IMR-90 (cell line): ENCODE measurements around the gene MAP3K5. TPM values are rescaled to one million over a fixed set of nuclear protein-coding genes. Genes with fewer than 3 reads are reported as not detected.

ENCODE experiments used
- ATAC-seq: fragments of 200-7000 bp; cut with Tn5 transposase; 2 replicates; pipeline ENCODE4 v1.9.1; 2020; ENCODE audit warnings: low read depth, mild to moderate bottlenecking, moderate library complexity
- BruUV-seq: library from RNA; stranded (reverse); fragments of 400-500 nt; replicated peaks from 2 replicates; lab custom pipeline; 2021; lab: Mats Ljungman, UMichigan
- CTCF ChIA-PET: fragments of 300-600 bp; formaldehyde crosslinking; extraction: SDS; loops from one replicate; lab custom pipeline; 2021; ENCODE audit warnings: antibody characterized with exemption; lab: Yijun Ruan, JAX
- POLR2A ChIA-PET: fragments of 300-600 bp; sonication (Branson Sonifier 250); formaldehyde crosslinking; loops from one replicate; lab custom pipeline; 2022; ENCODE audit warnings: antibody characterized with exemption; ENCODE audit not compliant: unreplicated experiment; lab: Charles Lee
- DNase-seq: peaks from one replicate; pipeline ENCODE4 v3.0.0; 2013
- H2AFZ ChIP-seq: replicated peaks from 2 replicates; pipeline ENCODE3; 2013; ENCODE audit warnings: low read length, mild to moderate bottlenecking; ENCODE audit not compliant: poor library complexity
- H2AK5ac ChIP-seq: 2 replicates; pipeline ENCODE4 v1.6.1; 2013; ENCODE audit warnings: low read depth, low read length, inconsistent platforms
- H2AK9ac ChIP-seq: replicated peaks from 2 replicates; pipeline ENCODE3; 2013; ENCODE audit warnings: mild to moderate bottlenecking, low read depth, low read length, moderate library complexity; ENCODE audit not compliant: poor library complexity
- H2BK120ac ChIP-seq: 2 replicates; pipeline ENCODE4 v1.6.1; 2013; ENCODE audit warnings: low read depth, low read length, inconsistent platforms
- H2BK15ac ChIP-seq: 3 replicates; pipeline ENCODE4 v1.6.1; 2013; ENCODE audit warnings: low read depth, low read length, inconsistent platforms
- H2BK20ac ChIP-seq: 2 replicates; pipeline ENCODE4 v1.6.1; 2013; ENCODE audit warnings: low read depth, mild to moderate bottlenecking, inconsistent platforms, low read length, moderate library complexity
- H2BK5ac ChIP-seq: 2 replicates; pipeline ENCODE4 v1.6.1; 2013; ENCODE audit warnings: mild to moderate bottlenecking, low read depth, low read length, inconsistent platforms; ENCODE audit not compliant: poor library complexity, severe bottlenecking
- H3K14ac ChIP-seq: replicated peaks from 2 replicates; pipeline ENCODE4 v1.6.1; 2013; ENCODE audit warnings: low read depth, low read length, inconsistent platforms
- H3K18ac ChIP-seq: 2 replicates; pipeline ENCODE4 v1.6.1; 2013; ENCODE audit warnings: low read depth, low read length, control low read depth
- H3K23ac ChIP-seq: 2 replicates; pipeline ENCODE4 v1.6.1; 2013; ENCODE audit warnings: low read depth, low read length, inconsistent platforms
- H3K27ac ChIP-seq: 2 replicates; pipeline ENCODE4 v1.5.1; 2013; ENCODE audit warnings: mild to moderate bottlenecking, control low read depth, low read length; ENCODE audit not compliant: insufficient read depth
- H3K27me3 ChIP-seq: 2 replicates; pipeline ENCODE4 v1.6.1; 2013; ENCODE audit warnings: low read length; ENCODE audit not compliant: control insufficient read depth, insufficient read depth
- H3K36me3 ChIP-seq: 2 replicates; pipeline ENCODE4 v1.6.1; 2013; ENCODE audit warnings: low read length, mixed read lengths; ENCODE audit not compliant: control insufficient read depth, insufficient read depth
- H3K4ac ChIP-seq: 2 replicates; pipeline ENCODE4 v1.6.1; 2013; ENCODE audit warnings: low read depth, low read length, inconsistent platforms
- H3K4me1 ChIP-seq: 2 replicates; pipeline ENCODE4 v1.6.1; 2013; ENCODE audit warnings: low read length, mixed read lengths; ENCODE audit not compliant: control insufficient read depth, insufficient read depth
- H3K4me2 ChIP-seq: 2 replicates; pipeline ENCODE4 v1.6.1; 2013; ENCODE audit warnings: low read depth, mild to moderate bottlenecking, control low read depth, low read length, moderate library complexity
- H3K4me3 ChIP-seq: 2 replicates; pipeline ENCODE4 v1.5.1; 2013; ENCODE audit warnings: low read depth, mild to moderate bottlenecking, control low read depth, low read length, moderate library complexity; ENCODE audit not compliant: insufficient read depth
- H3K56ac ChIP-seq: 2 replicates; pipeline ENCODE4 v1.6.1; 2013; ENCODE audit warnings: low read length, inconsistent platforms; ENCODE audit not compliant: insufficient read depth; ENCODE audit errors: extremely low read depth
- H3K79me1 ChIP-seq, 2 experiments: 2 replicates each; pipeline ENCODE4 v1.6.1; 2013; ENCODE audit warnings: low read length in 2 of 2, inconsistent platforms in 1 of 2, low read depth in 1 of 2
- H3K9ac ChIP-seq: 2 replicates; pipeline ENCODE4 v1.6.1; 2013; ENCODE audit warnings: low read depth, low read length, control low read depth
- H3K9me1 ChIP-seq: 2 replicates; pipeline ENCODE4 v1.6.1; 2013; ENCODE audit warnings: low read length, inconsistent platforms; ENCODE audit not compliant: insufficient read depth
- H3K9me3 ChIP-seq: 2 replicates; pipeline ENCODE4 v1.6.1; 2013; ENCODE audit warnings: low read length; ENCODE audit not compliant: control insufficient read depth, insufficient read depth
- H4K20me1 ChIP-seq: 2 replicates; pipeline ENCODE4 v1.6.1; 2013; ENCODE audit warnings: low read length, inconsistent platforms; ENCODE audit not compliant: insufficient read depth
- H4K5ac ChIP-seq: 2 replicates; pipeline ENCODE4 v1.6.1; 2013; ENCODE audit warnings: mild to moderate bottlenecking, low read depth, low read length, control low read depth
- H4K8ac ChIP-seq, 2 experiments: 2 replicates each; pipeline ENCODE4 v1.6.1; 2013; ENCODE audit warnings: low read depth in 2 of 2, low read length in 2 of 2, control low read depth in 1 of 2, inconsistent platforms in 1 of 2
- H4K91ac ChIP-seq: 2 replicates; pipeline ENCODE4 v1.6.1; 2013; ENCODE audit warnings: low read depth, low read length, inconsistent platforms; ENCODE audit not compliant: insufficient read depth
- BHLHE40 ChIP-seq: fragments of 150-350 bp; IDR thresholded peaks from 2 replicates; pipeline ENCODE4 v1.6.1; 2016; ENCODE audit warnings: mild to moderate bottlenecking, low read depth, low read length
- CEBPB ChIP-seq: IDR thresholded peaks from 2 replicates; pipeline ENCODE4 v1.6.1; 2012; ENCODE audit warnings: low read depth, low read length, improper control_type of control experiment
- CHD1 ChIP-seq: IDR thresholded peaks from 2 replicates; pipeline ENCODE4 v1.6.1; 2012; ENCODE audit warnings: low read depth, low read length, improper control_type of control experiment
- ELK1 ChIP-seq: fragments of 150-350 bp; IDR thresholded peaks from 2 replicates; pipeline ENCODE4 v1.6.1; 2016; ENCODE audit warnings: low read depth, mild to moderate bottlenecking, low read length, moderate library complexity, borderline replicate concordance
- FOS ChIP-seq: fragments of 150-350 bp; IDR thresholded peaks from 2 replicates; pipeline ENCODE4 v1.6.1; 2016; ENCODE audit warnings: low read depth, low read length
- MAFK ChIP-seq: IDR thresholded peaks from 2 replicates; pipeline ENCODE4 v1.6.1; 2012; ENCODE audit warnings: low read depth, low read length, improper control_type of control experiment
- MAZ ChIP-seq: IDR thresholded peaks from 2 replicates; pipeline ENCODE4 v1.6.1; 2012; ENCODE audit warnings: low read depth, mild to moderate bottlenecking, low read length, improper control_type of control experiment, moderate library complexity, borderline replicate concordance
- NFE2L2 ChIP-seq: fragments of 150-350 bp; IDR thresholded peaks from 2 replicates; pipeline ENCODE4 v1.6.1; 2016; ENCODE audit warnings: low read depth, mild to moderate bottlenecking, low read length
- POLR2A ChIP-seq: IDR thresholded peaks from 2 replicates; pipeline ENCODE4 v1.6.1; 2012; ENCODE audit warnings: mild to moderate bottlenecking, low read depth, low read length
- RAD21 ChIP-seq: IDR thresholded peaks from 2 replicates; pipeline ENCODE4 v1.6.1; 2012; ENCODE audit warnings: low read length, improper control_type of control experiment
- RCOR1 ChIP-seq: IDR thresholded peaks from 2 replicates; pipeline ENCODE4 v1.6.1; 2012; ENCODE audit warnings: mild to moderate bottlenecking, low read length, improper control_type of control experiment; ENCODE audit not compliant: insufficient replicate concordance
- RFX5 ChIP-seq: IDR thresholded peaks from 2 replicates; pipeline ENCODE4 v1.8.0; 2012; ENCODE audit warnings: low read depth, mild to moderate bottlenecking, low read length, moderate library complexity
- SMC3 ChIP-seq: fragments of 150-350 bp; IDR thresholded peaks from 2 replicates; pipeline ENCODE4 v1.6.1; 2016; ENCODE audit warnings: low read depth, mild to moderate bottlenecking, antibody characterized with exemption, low read length, moderate library complexity
- WGBS, 2 experiments: methylation state at CpG; one replicate each; pipeline versions ENCODE4 v1.1.5 to v1.1.7; 2013; ENCODE audit warnings: missing lambda C conversion rate in 2 of 2; ENCODE audit not compliant: insufficient read length in 1 of 2; ENCODE audit errors: extremely low coverage in 2 of 2; 5-methylcytosine and 5-hydroxymethylcytosine counted together
- dilution Hi-C: fragments of 300-500 bp; cut with HindIII; formaldehyde crosslinking; loops from one replicate; pipeline ENCODE4 v1.14.3; 2018; ENCODE audit warnings: low sequenced_read_pairs; ENCODE audit not compliant: unreplicated experiment
- in situ Hi-C: fragments of 300-500 bp; cut with MboI; formaldehyde crosslinking; loops from 3 replicates; pipeline ENCODE4 v1.14.3; 2019; ENCODE audit warnings: low sequenced_read_pairs, inconsistent platforms, mixed read lengths
- intact Hi-C: fragments of 100-400 bp; cut with micrococcal nuclease; formaldehyde crosslinking; loops from 2 replicates; pipeline ENCODE4 v1.10.0; 2022
- polyA plus RNA-seq, 3 experiments: library from polyadenylated mRNA; depleted of rRNA; stranded (reverse); fragments of >200 nt; gene quantifications; 2 replicates each; pipeline ENCODE4 v1.2.3, GENCODE V29; 2012; ENCODE audit warnings: low replicate concordance in 1 of 3
- total RNA-seq: library from RNA; depleted of rRNA; stranded (reverse); fragments of >200 nt; gene quantifications from 2 replicates; pipeline ENCODE4 v1.2.3, GENCODE V29; 2012
- TF ChIP-seq, protein P1 (sequence below): fragments of 150-350 bp; IDR thresholded peaks from 2 replicates; pipeline ENCODE4 v1.6.1; 2017; ENCODE audit warnings: mild to moderate bottlenecking, antibody characterized with exemption, low read length, low read depth

The MAP3K5 gene
- total and polyA plus RNA-seq, 2 of the 4 experiments (the other 2 are of a cell fraction), result 5.4 to 17.6 TPM

GRCh38 chr6:136593748-136594490, 198.4 kb downstream of the MAP3K5 start:
- peak overlapping the region; percentile 75 for H2AFZ ChIP-seq
- WGBS, 2 experiments, result 0% methylated on average over 1 of the region's 6 CpGs; no CpG with 5 or more reads in 1 of the 2 experiments
- H3K18ac ChIP-seq, result peak overlapping the region; percentile 21
- dilution Hi-C loops (no loop called here), intact Hi-C loops (loop anchor here (2.0 kb wide), 1 partner anchor 17 kb away; no protein-coding TSS in a partner anchor), in situ Hi-C loops (no loop called here)
- peak overlapping the region; percentile 66 to 86 for H4K8ac ChIP-seq
- H3K9ac ChIP-seq, result peak overlapping the region; percentile 29
- peak overlapping the region; percentile 83 for H4K91ac ChIP-seq
- peak overlapping the region; percentile 78 for H2BK20ac ChIP-seq
- H2BK120ac ChIP-seq, result peak overlapping the region; percentile 91
- H3K23ac ChIP-seq, result peak overlapping the region; percentile 81
- H3K4me2 ChIP-seq, result peak overlapping the region; percentile 51
- peaks cover 15% of the 10 kb centered on the region for H3K36me3 ChIP-seq
- DNase-seq (peak; percentile 100), ATAC-seq (peak; percentile 94)
- peak overlapping the region; percentile 87 for H3K4ac ChIP-seq
- H4K5ac ChIP-seq, result peak overlapping the region; percentile 47
- no peaks in the 10 kb centered on the region for H3K27me3 ChIP-seq
- H3K9me3 ChIP-seq, result no peaks in the 10 kb centered on the region
- peak overlapping the region; percentile 0; the same call in 1 of the 2 replicates for H3K4me3 ChIP-seq
- peaks cover 16% of the 10 kb centered on the region for H3K9me1 ChIP-seq
- no peaks in the 10 kb centered on the region for H4K20me1 ChIP-seq
- H3K4me1 ChIP-seq, result peaks cover 13% of the 10 kb centered on the region
- H3K14ac ChIP-seq, result peak overlapping the region; percentile 67
- H2BK15ac ChIP-seq, result peak overlapping the region; percentile 86; the same call in 2 of the 3 replicates
- BruUV-seq, result no TSS peak
- H2BK5ac ChIP-seq, result peak overlapping the region; percentile 92
- H3K27ac ChIP-seq, result peak overlapping the region; percentile 75
- H2AK5ac ChIP-seq, result peak overlapping the region; percentile 85
- ChIA-PET CTCF (interaction anchor here (1.6 to 1.8 kb wide), 2 partner anchors 50 to 198 kb away, joined by 5 to 7 read pairs; partner anchors contain the start of gene MAP3K5), POLR2A (interaction anchor here (1.3 to 2.2 kb wide), 2 partner anchors 16 to 199 kb away, joined by 3 to 7 read pairs; partner anchors contain the start of gene MAP3K5)
- H3K79me1 ChIP-seq, result peaks cover 10 to 52% of the 10 kb centered on the region in 2 experiments
- peak overlapping the region; percentile 74 for H3K56ac ChIP-seq
- H2AK9ac ChIP-seq, result no peak overlapping the region
- TF ChIP-seq RCOR1 (no peak), POLR2A (peak; percentile 79), CHD1 (no peak), NFE2L2 (no peak), ELK1 (no peak), MAFK (peak; percentile 80), MAZ (no peak; the same call in 1 of the 2 replicates), BHLHE40 (peak; percentile 12; the same call in 1 of the 2 replicates), SMC3 (no peak), RAD21 (no peak; the same call in 1 of the 2 replicates), RFX5 (no peak), FOS (peak; percentile 71), CEBPB (peak; percentile 87)
- TF ChIP-seq, protein P1, sequence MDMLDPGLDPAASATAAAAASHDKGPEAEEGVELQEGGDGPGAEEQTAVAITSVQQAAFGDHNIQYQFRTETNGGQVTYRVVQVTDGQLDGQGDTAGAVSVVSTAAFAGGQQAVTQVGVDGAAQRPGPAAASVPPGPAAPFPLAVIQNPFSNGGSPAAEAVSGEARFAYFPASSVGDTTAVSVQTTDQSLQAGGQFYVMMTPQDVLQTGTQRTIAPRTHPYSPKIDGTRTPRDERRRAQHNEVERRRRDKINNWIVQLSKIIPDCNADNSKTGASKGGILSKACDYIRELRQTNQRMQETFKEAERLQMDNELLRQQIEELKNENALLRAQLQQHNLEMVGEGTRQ, result peak; percentile 88
